Pons (tissue), 1 donor: ENCODE measurements around the gene TRIM14.

ENCODE experiments used
- DNase-seq: peaks from one replicate; pipeline ENCODE4 v3.0.0-alpha.2; 2016; ENCODE audit warnings: low spot score

TRIM14 gene

GRCh38 chr9:98118640-98119601 lies at the start of gene TRIM14:
Gene TRIM14 (minus strand): TSS chr9:98119222. CDS start chr9:98119188, 34 bp downstream.
- DNase-seq: no peak

GRCh38 chr9:98168153-98168780 lies 49.2 kb upstream of the TRIM14 start:
- no peak for DNase-seq

GRCh38 chr9:98164912-98165311 lies 45.9 kb upstream of the TRIM14 start:
- DNase-seq: no peak

GRCh38 chr9:98162613-98163012 lies 43.6 kb upstream of the TRIM14 start:
- DNase-seq: no peak

- DNase-seq: no peak
These were observed 42.8 kb upstream of the TRIM14 start for GRCh38 chr9:98161851-98162250.

GRCh38 chr9:98159790-98160189 lies 40.8 kb upstream of the TRIM14 start:
- no peak for DNase-seq

GRCh38 chr9:98159301-98159700 lies 40.3 kb upstream of the TRIM14 start:
- no peak for DNase-seq

GRCh38 chr9:98158071-98158831 lies 39.2 kb upstream of the TRIM14 start:
- DNase-seq: no peak

- no peak for DNase-seq
These were observed 38.4 kb upstream of the TRIM14 start for GRCh38 chr9:98157372-98157771.

- DNase-seq: no peak
These were observed 35.7 kb upstream of the TRIM14 start for GRCh38 chr9:98154678-98155077.

GRCh38 chr9:98152526-98152925 lies 33.5 kb upstream of the TRIM14 start:
- DNase-seq: no peak

GRCh38 chr9:98150721-98151120 lies 31.7 kb upstream of the TRIM14 start:
- no peak for DNase-seq

GRCh38 chr9:98150164-98150563 lies 31.1 kb upstream of the TRIM14 start:
- DNase-seq: no peak

GRCh38 chr9:98149422-98149821 lies 30.4 kb upstream of the TRIM14 start:
- DNase-seq: no peak

- no peak for DNase-seq
These were observed 29.5 kb upstream of the TRIM14 start for GRCh38 chr9:98148486-98148885.

GRCh38 chr9:98147582-98147981 lies 28.6 kb upstream of the TRIM14 start:
- DNase-seq: no peak

GRCh38 chr9:98146101-98146991 lies 27.3 kb upstream of the TRIM14 start:
- no peak for DNase-seq

- DNase-seq: no peak
These were observed 25.6 kb upstream of the TRIM14 start for GRCh38 chr9:98144631-98145030.

- no peak for DNase-seq
These were observed 25.1 kb upstream of the TRIM14 start for GRCh38 chr9:98144076-98144475.

GRCh38 chr9:98142925-98143481 lies 24.0 kb upstream of the TRIM14 start:
- no peak for DNase-seq
